ENCODE results near the gene ZNF532.

GRCh38 chr18:58955001-58955400 is 90.3 kb downstream of the ZNF532 start:
- TF ChIP-seq CTCF (conservative IDR thresholded peaks at IDR 0.05; ENCODE audit: low read depth, low read length): no peak
- no peak for TF ChIP-seq EZH2 (IDR thresholded peaks at IDR 0.05; ENCODE audit: borderline replicate concordance, low read depth, low read length, poor library complexity, severe bottlenecking)
